H1 (cell line): ENCODE results near the gene C18orf63. TPM values are rescaled to one million over a fixed set of nuclear protein-coding genes. Genes with fewer than 3 reads are reported as not detected.

Source experiments
- CTCF ChIA-PET: fragments of 300-600 bp; sonication (Branson Sonifier 250); formaldehyde crosslinking; loops from one replicate; lab custom pipeline; 2021; ENCODE audit not compliant: partially characterized antibody; lab: Charles Lee
- POLR2A ChIA-PET: fragments of 300-600 bp; sonication (Branson Sonifier 250); formaldehyde crosslinking; loops from one replicate; lab custom pipeline; 2021; ENCODE audit warnings: inconsistent platforms; ENCODE audit not compliant: partially characterized antibody; lab: Charles Lee
- DNase-seq, 2 experiments: peaks; one replicate each; pipeline versions ENCODE4 v3.0.0 to v3.0.0-alpha.2; 2010 to 2022; ENCODE audit warnings: low spot score in 2 of 2, low read depth in 1 of 2, mixed read lengths in 1 of 2
- FAIRE-seq: peaks from 2 replicates; lab custom pipeline; 2011; peaks lifted over from hg19 to GRCh38; lab: Jason Lieb, UNC
- H2AFZ ChIP-seq: 2 replicates; pipeline ENCODE4 v1.8.1; 2012; ENCODE audit warnings: low read length, inconsistent platforms
- H2AK5ac ChIP-seq: 2 replicates; pipeline ENCODE4 v1.6.1; 2013; ENCODE audit warnings: low read depth, low read length
- H2BK120ac ChIP-seq: replicated peaks from 2 replicates; pipeline ENCODE3; 2013; ENCODE audit warnings: low read depth, low read length, inconsistent platforms
- H2BK12ac ChIP-seq: 2 replicates; pipeline ENCODE4 v1.6.1; 2013; ENCODE audit warnings: low read depth, low read length
- H2BK15ac ChIP-seq: 2 replicates; pipeline ENCODE4 v1.6.1; 2013; ENCODE audit warnings: low read length
- H2BK20ac ChIP-seq: 2 replicates; pipeline ENCODE4 v1.6.1; 2013; ENCODE audit warnings: low read length
- H2BK5ac ChIP-seq: 2 replicates; pipeline ENCODE4 v1.6.1; 2013; ENCODE audit warnings: low read depth, low read length
- H3K14ac ChIP-seq: 2 replicates; pipeline ENCODE4 v1.6.1; 2013; ENCODE audit warnings: inconsistent platforms; ENCODE audit not compliant: insufficient read length
- H3K18ac ChIP-seq: 2 replicates; pipeline ENCODE4 v1.6.1; 2013; ENCODE audit warnings: low read length; ENCODE audit errors: extremely low read depth
- H3K23ac ChIP-seq: 2 replicates; pipeline ENCODE4 v1.6.1; 2013; ENCODE audit warnings: inconsistent platforms; ENCODE audit not compliant: insufficient read length
- H3K23me2 ChIP-seq: 2 replicates; pipeline ENCODE4 v1.6.1; 2013; ENCODE audit warnings: low read depth, low read length
- H3K27ac ChIP-seq: 2 replicates; pipeline ENCODE4 v1.6.1; 2011; ENCODE audit warnings: low read depth, low read length, inconsistent platforms
- H3K27me3 ChIP-seq, 4 experiments: replicated peaks in 1 of 4; 1 replicate in 1 of 4; 2 replicates in 3 of 4; pipeline versions ENCODE4 v1.6.1 to v1.8.1; 2011 to 2013; ENCODE audit warnings: low read length in 3 of 4, mild to moderate bottlenecking in 3 of 4, inconsistent platforms in 2 of 4, mixed read lengths in 2 of 4, moderate library complexity in 1 of 4; ENCODE audit not compliant: control insufficient read depth in 3 of 4, insufficient read depth in 3 of 4; ENCODE audit errors: extremely low read depth in 1 of 4
- H3K36me3 ChIP-seq, 4 experiments: 2 replicates each; pipeline versions ENCODE4 v1.6.1 to v1.8.1; 2011 to 2013; ENCODE audit warnings: mild to moderate bottlenecking in 4 of 4, low read length in 3 of 4, moderate library complexity in 2 of 4, control low read depth in 1 of 4, inconsistent platforms in 1 of 4; ENCODE audit not compliant: insufficient read depth in 4 of 4, control insufficient read depth in 2 of 4
- H3K4ac ChIP-seq: replicated peaks from 2 replicates; pipeline ENCODE3; 2013; ENCODE audit warnings: low read length, low read depth, mixed read lengths, inconsistent platforms; ENCODE audit not compliant: insufficient read length
- H3K4me1 ChIP-seq, 4 experiments: replicated peaks in 1 of 4; 1 replicate in 1 of 4; 2 replicates in 3 of 4; pipeline versions ENCODE4 v1.6.1 to v1.8.1; 2011 to 2013; ENCODE audit warnings: low read length in 3 of 4, inconsistent platforms in 2 of 4, mixed read lengths in 1 of 4; ENCODE audit not compliant: insufficient read depth in 4 of 4, control insufficient read depth in 3 of 4
- H3K4me2 ChIP-seq, 2 experiments: 2 replicates each; pipeline versions ENCODE4 v1.6.1 to v1.8.1; 2011 to 2013; ENCODE audit warnings: low read depth in 2 of 2, low read length in 2 of 2, control low read depth in 1 of 2, inconsistent platforms in 1 of 2, mild to moderate bottlenecking in 1 of 2; ENCODE audit not compliant: insufficient read depth in 1 of 2
- H3K4me3 ChIP-seq, 4 experiments: fragments of 200-600, 300-600 bp in 1 of 4; sonication (generic), shearing (Covaris generic), sonication (Bioruptor Twin) in 1 of 4; 2 replicates each; pipeline versions ENCODE4 v1.5.1 to v1.8.1; 2011 to 2016; ENCODE audit warnings: low read length in 4 of 4, low read depth in 3 of 4, control low read depth in 2 of 4, inconsistent platforms in 2 of 4, mild to moderate bottlenecking in 2 of 4, mixed read lengths in 1 of 4, moderate library complexity in 1 of 4; ENCODE audit not compliant: insufficient read depth in 2 of 4; ENCODE audit errors: extremely low read depth in 1 of 4
- H3K56ac ChIP-seq: replicated peaks from 2 replicates; pipeline ENCODE3; 2013; ENCODE audit warnings: low read depth, mild to moderate bottlenecking, mixed read lengths, low read length, inconsistent platforms; ENCODE audit not compliant: insufficient read length
- H3K79me1 ChIP-seq: 2 replicates; pipeline ENCODE4 v1.6.1; 2013; ENCODE audit warnings: low read depth, low read length, control low read depth
- H3K79me2 ChIP-seq, 2 experiments: 2 replicates each; pipeline versions ENCODE4 v1.6.1 to v1.8.1; 2012 to 2013; ENCODE audit warnings: low read length in 2 of 2, mild to moderate bottlenecking in 2 of 2, inconsistent platforms in 1 of 2; ENCODE audit not compliant: insufficient read depth in 2 of 2, control insufficient read depth in 1 of 2
- H3K9ac ChIP-seq, 4 experiments: replicated peaks in 1 of 4; 1 replicate in 1 of 4; 2 replicates in 3 of 4; pipeline versions ENCODE4 v1.6.1 to v1.8.1; 2011 to 2013; ENCODE audit warnings: low read depth in 3 of 4, low read length in 3 of 4, control low read depth in 2 of 4, mild to moderate bottlenecking in 2 of 4, moderate library complexity in 2 of 4, inconsistent platforms in 1 of 4; ENCODE audit errors: extremely low read depth in 1 of 4
- H3K9me3 ChIP-seq, 2 experiments: 2 replicates each; pipeline versions ENCODE4 v1.6.1 to v1.8.1; 2012 to 2013; ENCODE audit warnings: mild to moderate bottlenecking in 2 of 2, moderate library complexity in 2 of 2, control low read depth in 1 of 2, inconsistent platforms in 1 of 2, low read depth in 1 of 2, low read length in 1 of 2, mixed read lengths in 1 of 2; ENCODE audit not compliant: insufficient read depth in 2 of 2
- H4K20me1 ChIP-seq, 2 experiments: replicated peaks in 1 of 2; 2 replicates each; pipeline versions ENCODE3 to v1.8.1; 2011 to 2013; ENCODE audit warnings: inconsistent platforms in 2 of 2, low read length in 2 of 2, mild to moderate bottlenecking in 1 of 2; ENCODE audit not compliant: insufficient read depth in 2 of 2, control insufficient read depth in 1 of 2
- H4K5ac ChIP-seq: 2 replicates; pipeline ENCODE4 v1.6.1; 2013; ENCODE audit warnings: low read length, low read depth, mixed read lengths, inconsistent platforms; ENCODE audit not compliant: insufficient read length
- H4K8ac ChIP-seq: 2 replicates; pipeline ENCODE4 v1.8.0; 2013; ENCODE audit warnings: mild to moderate bottlenecking, moderate library complexity, low read length, inconsistent platforms; ENCODE audit not compliant: insufficient read depth; ENCODE audit errors: extremely low read depth
- H4K91ac ChIP-seq: replicated peaks from 2 replicates; pipeline ENCODE3; 2013; ENCODE audit warnings: low read length, mixed read lengths, inconsistent platforms; ENCODE audit not compliant: insufficient read length
- BRCA1 ChIP-seq: IDR thresholded peaks from 2 replicates; pipeline ENCODE4 v1.6.1; 2012; ENCODE audit warnings: low read depth, low read length, improper control_type of control experiment
- SIRT6 ChIP-seq: IDR thresholded peaks from one replicate; pipeline ENCODE4 v1.7.1; 2012; ENCODE audit warnings: low read length, inconsistent platforms
- SIX5 ChIP-seq: IDR thresholded peaks from 2 replicates; pipeline ENCODE4 v1.6.1; 2011; ENCODE audit warnings: mild to moderate bottlenecking, low read depth, low read length
- SP2 ChIP-seq: IDR thresholded peaks from 2 replicates; pipeline ENCODE4 v1.6.1; 2012; ENCODE audit warnings: mild to moderate bottlenecking, low read length, inconsistent platforms
- TBP ChIP-seq: IDR thresholded peaks from 2 replicates; pipeline ENCODE4 v1.6.1; 2011; ENCODE audit warnings: low read depth, low read length, improper control_type of control experiment
- TEAD4 ChIP-seq: IDR thresholded peaks from 2 replicates; pipeline ENCODE4 v1.6.1; 2012; ENCODE audit warnings: low read depth, low read length, inconsistent platforms, mixed read lengths
- WGBS, 2 experiments: shearing (Covaris generic) in 1 of 2; methylation state at CpG; one replicate each; pipeline versions ENCODE4 v1.1.6 to v1.1.7; 2013 to 2015; ENCODE audit warnings: low lambda C conversion rate in 2 of 2, mixed read lengths in 2 of 2, inconsistent platforms in 1 of 2, low coverage in 1 of 2, missing lambda C conversion rate in 1 of 2; ENCODE audit not compliant: insufficient replicate concordance in 2 of 2, insufficient coverage in 1 of 2, insufficient read length in 1 of 2; ENCODE audit errors: extremely low coverage in 1 of 2, missing lambda C conversion rate in 1 of 2; 5-methylcytosine and 5-hydroxymethylcytosine counted together
- polyA plus RNA-seq, 7 experiments: library from polyadenylated mRNA; depleted of rRNA in 3 of 7; stranded (reverse) in 5 of 7; unstranded in 2 of 7; fragments of >200 nt in 5 of 7; fragments of 200-250 nt in 2 of 7; gene quantifications; 1 replicate in 5 of 7; 2 replicates in 1 of 7; 4 replicates in 1 of 7; pipeline versions ENCODE4 v1.2.1 to v1.2.3, GENCODE V29; 2011 to 2013; ENCODE audit warnings: missing spikeins in 2 of 7, mixed read lengths in 2 of 7
- total RNA-seq: library from RNA; stranded (reverse); fragmentation: NEBNext Ultra II Directional; extraction: Animal tissue kit (Norgen Biotek cat#: 25700); gene quantifications from 2 replicates; pipeline ENCODE4 v1.2.1, GENCODE V29; 2021

Gene C18orf63
- total and polyA plus RNA-seq, 2 of the 8 experiments (the other 6 are each of a cell fraction or from before 2014, with no cell fraction given), result not detected

- TF ChIP-seq TBP (no peak), SP2 (no peak), SIX5 (no peak), BRCA1 (no peak), SIRT6 (no peak), TEAD4 (no peak)
- TF ChIP-seq, all 59 proteins: peak for 0
- Histone ChIP-seq H4K8ac (no peak overlapping the region), H3K4ac (no peak overlapping the region), H3K18ac (no peak overlapping the region), H2BK20ac (no peak overlapping the region), H4K91ac (no peak overlapping the region), H3K23ac (no peak overlapping the region), H3K4me2 (peak overlapping the region in 1 of 2 experiments; percentile 87; a peak in 2 of 4 replicates), H4K5ac (no peak overlapping the region), H2BK15ac (no peak overlapping the region), H4K20me1 (no peaks in the 10 kb centered on the region), H3K4me3 (0 out of 8 replicates have a peak overlapping the region, but pooled peaks of 1 of the 4 experiments have one; percentile 88), H2BK12ac (no peak overlapping the region), H3K79me2 (peaks cover 12 to 58% of the 10 kb centered on the region in 2 experiments), H3K14ac (no peak overlapping the region), H2BK5ac (no peak overlapping the region), H2AK5ac (no peak overlapping the region), H3K56ac (no peak overlapping the region), H2BK120ac (no peak overlapping the region), H3K27me3 (no peaks in the 10 kb centered on the region), H3K36me3 (no peaks in the 10 kb centered on the region), H2AFZ (no peak overlapping the region), H3K79me1 (peaks cover 5% of the 10 kb centered on the region), H3K23me2 (peaks cover 8% of the 10 kb centered on the region; the same call in 1 of the 2 replicates), H3K27ac (no peak overlapping the region), H3K9me3 (peaks cover 0 to 6% of the 10 kb centered on the region in 2 experiments; a peak in 1 of 4 replicates), H3K4me1 (peaks cover 4 to 21% (median 7%) of the 10 kb centered on the region in 4 experiments; a peak in 6 of 7 replicates), H3K9ac (no peak overlapping the region)
- ChIA-PET CTCF (interaction anchor here (0.7 to 1.3 kb wide), 7 partner anchors 13 to 57 kb away, joined by 3 to 4 read pairs (median 3); no protein-coding TSS in a partner anchor), POLR2A (interaction anchor here (0.8 kb wide), 1 partner anchor 9 kb away, joined by 4 read pairs; no protein-coding TSS in a partner anchor)
- FAIRE-seq (no peak), DNase-seq (no peak)
- WGBS, 2 experiments, result 93% methylated on average over 7 of the region's 7 CpGs; no CpG with 5 or more reads in 1 of the 2 experiments
Observed at GRCh38 chr18:74290021-74290420, 25.6 kb upstream of the C18orf63 start.
